Mesenchymal stem cell (in vitro differentiated cells and primary cell): Measurements from ENCODE around the gene PTPRN2.

Experiments
- DNase-seq: peaks from one replicate; pipeline ENCODE4 v3.0.0-alpha.2; 2013
- H2AFZ ChIP-seq: one replicate; pipeline ENCODE4 v1.6.1; 2013; ENCODE audit warnings: low read depth, mild to moderate bottlenecking, control low read depth, inconsistent platforms, low read length, moderate library complexity
- H2AK5ac ChIP-seq: 2 replicates; pipeline ENCODE4 v1.6.1; 2013; ENCODE audit warnings: low read length, moderate library complexity, mild to moderate bottlenecking, inconsistent platforms; ENCODE audit not compliant: severe bottlenecking
- H2BK120ac ChIP-seq: one replicate; pipeline ENCODE4 v1.6.1; 2013; ENCODE audit warnings: low read depth, mild to moderate bottlenecking, inconsistent platforms, low read length, moderate library complexity
- H2BK12ac ChIP-seq, 2 experiments: one replicate each; pipeline ENCODE4 v1.6.1; 2013; ENCODE audit warnings: inconsistent platforms in 2 of 2, low read length in 2 of 2, mild to moderate bottlenecking in 2 of 2, moderate library complexity in 2 of 2, control low read depth in 1 of 2
- H2BK15ac ChIP-seq: one replicate; pipeline ENCODE4 v1.6.1; 2013; ENCODE audit warnings: mild to moderate bottlenecking, low read depth, inconsistent platforms; ENCODE audit not compliant: poor library complexity, severe bottlenecking
- H2BK5ac ChIP-seq: 2 replicates; pipeline ENCODE4 v1.6.1; 2013; ENCODE audit warnings: low read depth, mild to moderate bottlenecking, low read length, control low read depth, inconsistent platforms; ENCODE audit not compliant: poor library complexity, severe bottlenecking
- H3K14ac ChIP-seq, 2 experiments: one replicate each; pipeline ENCODE4 v1.6.1; 2013; ENCODE audit warnings: inconsistent platforms in 2 of 2, low read length in 2 of 2, control low read depth in 1 of 2, mild to moderate bottlenecking in 1 of 2, moderate library complexity in 1 of 2
- H3K18ac ChIP-seq, 2 experiments: one replicate each; pipeline ENCODE4 v1.6.1; 2013; ENCODE audit warnings: inconsistent platforms in 2 of 2, low read length in 2 of 2, control low read depth in 1 of 2, low read depth in 1 of 2, mild to moderate bottlenecking in 1 of 2
- H3K23ac ChIP-seq, 2 experiments: one replicate each; pipeline ENCODE4 v1.6.1; 2013; ENCODE audit warnings: inconsistent platforms in 2 of 2, low read length in 2 of 2, mild to moderate bottlenecking in 2 of 2, moderate library complexity in 2 of 2, control low read depth in 1 of 2
- H3K27ac ChIP-seq: 2 replicates; pipeline ENCODE4 v1.5.1; 2013; ENCODE audit warnings: mild to moderate bottlenecking, moderate library complexity, low read length, control low read depth, inconsistent platforms; ENCODE audit not compliant: poor library complexity, severe bottlenecking
- H3K27me3 ChIP-seq, 2 experiments: 2 replicates each; pipeline versions ENCODE4 v1.6.1 to v1.7.0; 2013; ENCODE audit warnings: low read length in 2 of 2, mild to moderate bottlenecking in 2 of 2, moderate library complexity in 2 of 2, control low read depth in 1 of 2, inconsistent platforms in 1 of 2; ENCODE audit not compliant: control insufficient read depth in 1 of 2, insufficient read depth in 1 of 2
- H3K36me3 ChIP-seq, 2 experiments: 2 replicates each; pipeline versions ENCODE4 v1.6.1 to v1.7.0; 2013; ENCODE audit warnings: low read length in 2 of 2, control low read depth in 1 of 2, inconsistent platforms in 1 of 2, low read depth in 1 of 2, mild to moderate bottlenecking in 1 of 2; ENCODE audit not compliant: insufficient read depth in 2 of 2, control insufficient read depth in 1 of 2
- H3K4ac ChIP-seq, 2 experiments: one replicate each; pipeline ENCODE4 v1.6.1; 2013; ENCODE audit warnings: inconsistent platforms in 2 of 2, low read length in 2 of 2, mild to moderate bottlenecking in 2 of 2, moderate library complexity in 2 of 2, control low read depth in 1 of 2, low read depth in 1 of 2
- H3K4me1 ChIP-seq: 2 replicates; pipeline ENCODE4 v1.6.1; 2013; ENCODE audit warnings: low read depth, low read length, control low read depth; ENCODE audit not compliant: control insufficient read depth, insufficient read depth
- H3K4me2 ChIP-seq: 2 replicates; pipeline ENCODE4 v1.6.1; 2013; ENCODE audit warnings: low read length, mild to moderate bottlenecking, inconsistent platforms; ENCODE audit not compliant: poor library complexity, severe bottlenecking
- H3K4me3 ChIP-seq, 2 experiments: 2 replicates each; pipeline versions ENCODE4 v1.5.1 to v1.7.0; 2013; ENCODE audit warnings: low read length in 2 of 2, mild to moderate bottlenecking in 2 of 2, control low read depth in 1 of 2, low read depth in 1 of 2; ENCODE audit not compliant: insufficient read depth in 1 of 2
- H3K79me1 ChIP-seq: replicated peaks from 2 replicates; pipeline ENCODE4 v1.6.1; 2013; ENCODE audit warnings: mild to moderate bottlenecking, control low read depth, low read length, inconsistent platforms; ENCODE audit not compliant: poor library complexity, severe bottlenecking
- H3K9ac ChIP-seq: 2 replicates; pipeline ENCODE4 v1.7.0; 2013; ENCODE audit warnings: mild to moderate bottlenecking, low read length, moderate library complexity
- H3K9me3 ChIP-seq: 2 replicates; pipeline ENCODE4 v1.7.0; 2013; ENCODE audit warnings: mild to moderate bottlenecking, low read length; ENCODE audit not compliant: control insufficient read depth
- H4K8ac ChIP-seq: one replicate; pipeline ENCODE4 v1.6.1; 2013; ENCODE audit warnings: inconsistent platforms, mild to moderate bottlenecking, low read length, moderate library complexity
- H4K91ac ChIP-seq: one replicate; pipeline ENCODE4 v1.6.1; 2013; ENCODE audit warnings: mild to moderate bottlenecking, low read length, inconsistent platforms
- WGBS: methylation state at CpG from one replicate; pipeline ENCODE4 v1.1.7; 2013; ENCODE audit warnings: mixed read lengths; 5-methylcytosine and 5-hydroxymethylcytosine counted together

Gene PTPRN2

GRCh38 chr7:157738066-157738460 lies 849.6 kb downstream of the PTPRN2 start:
- 22% methylated on average over 10 of the region's 11 CpGs for WGBS
- no peak overlapping the region for H2BK120ac ChIP-seq

GRCh38 chr7:157737151-157738065 lies 850.2 kb downstream of the PTPRN2 start:
- no peak overlapping the region for H2AK5ac ChIP-seq
- H3K4me3 ChIP-seq: no peak overlapping the region
- no peak overlapping the region for H3K18ac ChIP-seq
- no peak overlapping the region for H4K8ac ChIP-seq
- H3K79me1 ChIP-seq: no peaks in the 10 kb centered on the region
- H3K4me2 ChIP-seq: no peak overlapping the region
- DNase-seq: no peak
- no peak overlapping the region for H3K27ac ChIP-seq
- peaks cover 0 to 7% of the 10 kb centered on the region in 2 experiments for H3K27me3 ChIP-seq
- H3K4ac ChIP-seq: no peak overlapping the region
- no peak overlapping the region for H4K91ac ChIP-seq
- no peaks in the 10 kb centered on the region for H3K9me3 ChIP-seq
- H2BK5ac ChIP-seq: no peak overlapping the region
- H3K14ac ChIP-seq: no peak overlapping the region
- no peak overlapping the region for H2BK120ac ChIP-seq
- no peak overlapping the region for H2AFZ ChIP-seq
- H2BK15ac ChIP-seq: no peak overlapping the region
- H3K4me1 ChIP-seq: peaks cover 5% of the 10 kb centered on the region
- H3K23ac ChIP-seq: no peak overlapping the region
- no peak overlapping the region for H3K9ac ChIP-seq
- H2BK12ac ChIP-seq: no peak overlapping the region
- 81% methylated on average over 35 of the region's 36 CpGs for WGBS
- no peaks in the 10 kb centered on the region for H3K36me3 ChIP-seq

More at GRCh38 chr7:157738066-157738460, 849.6 kb downstream of the PTPRN2 start:
- H3K36me3 ChIP-seq: no peaks in the 10 kb centered on the region
- H2AFZ ChIP-seq: no peak overlapping the region
- H3K27me3 ChIP-seq: peaks cover 0 to 7% of the 10 kb centered on the region in 2 experiments
- no peak overlapping the region for H3K23ac ChIP-seq
- peak overlapping the region in 1 of 2 experiments; percentile 29 for H3K4me3 ChIP-seq
- no peak overlapping the region for H4K8ac ChIP-seq
- no peak overlapping the region for H4K91ac ChIP-seq
- no peak overlapping the region for H3K4me2 ChIP-seq
- H2AK5ac ChIP-seq: no peak overlapping the region
- no peaks in the 10 kb centered on the region for H3K9me3 ChIP-seq
- no peaks in the 10 kb centered on the region for H3K79me1 ChIP-seq
- H3K9ac ChIP-seq: no peak overlapping the region
- no peak overlapping the region for H2BK5ac ChIP-seq
- no peak overlapping the region for H2BK12ac ChIP-seq
- no peak overlapping the region for H3K14ac ChIP-seq
- peaks cover 5% of the 10 kb centered on the region for H3K4me1 ChIP-seq
- no peak overlapping the region for H3K4ac ChIP-seq
- no peak overlapping the region for H3K27ac ChIP-seq
- DNase-seq: no peak
- no peak overlapping the region for H2BK15ac ChIP-seq
- no peak overlapping the region for H3K18ac ChIP-seq

- no peaks in the 10 kb centered on the region for H3K79me1 ChIP-seq
- no peak overlapping the region for H3K4me3 ChIP-seq
- H3K27ac ChIP-seq: no peak overlapping the region
- H3K14ac ChIP-seq: no peak overlapping the region
- H3K27me3 ChIP-seq: peaks cover 0 to 7% of the 10 kb centered on the region in 2 experiments
- no peak overlapping the region for H2AFZ ChIP-seq
- no peak overlapping the region for H2BK120ac ChIP-seq
- no peaks in the 10 kb centered on the region for H3K9me3 ChIP-seq
- no peak overlapping the region for H3K4me2 ChIP-seq
- DNase-seq: no peak
- H2BK5ac ChIP-seq: no peak overlapping the region
- no peak overlapping the region for H2BK12ac ChIP-seq
- H3K4me1 ChIP-seq: peaks cover 5% of the 10 kb centered on the region
- no peak overlapping the region for H4K91ac ChIP-seq
- H3K36me3 ChIP-seq: no peaks in the 10 kb centered on the region
- H2BK15ac ChIP-seq: no peak overlapping the region
- H3K18ac ChIP-seq: no peak overlapping the region
- no peak overlapping the region for H3K4ac ChIP-seq
- no peak overlapping the region for H3K23ac ChIP-seq
- H2AK5ac ChIP-seq: no peak overlapping the region
- no peak overlapping the region for H3K9ac ChIP-seq
- H4K8ac ChIP-seq: no peak overlapping the region
- WGBS: 88% methylated on average over 14 of the region's 14 CpGs
These were observed 851.3 kb downstream of the PTPRN2 start for GRCh38 chr7:157736341-157736740.

- Histone ChIP-seq H3K4me1 (peaks cover 5% of the 10 kb centered on the region), H2BK5ac (no peak overlapping the region), H2BK120ac (no peak overlapping the region), H2AK5ac (no peak overlapping the region), H3K27me3 (peaks cover 0 to 7% of the 10 kb centered on the region in 2 experiments), H3K79me1 (no peaks in the 10 kb centered on the region), H3K9me3 (no peaks in the 10 kb centered on the region), H3K36me3 (no peaks in the 10 kb centered on the region), H3K4me3 (no peak overlapping the region), H2BK15ac (no peak overlapping the region), H4K8ac (no peak overlapping the region), H3K23ac (no peak overlapping the region), H4K91ac (no peak overlapping the region), H2AFZ (no peak overlapping the region), H3K14ac (no peak overlapping the region), H2BK12ac (no peak overlapping the region), H3K4ac (no peak overlapping the region), H3K18ac (no peak overlapping the region), H3K4me2 (no peak overlapping the region), H3K9ac (no peak overlapping the region), H3K27ac (no peak overlapping the region)
- DNase-seq: no peak
- WGBS: 83% methylated on average over 13 of the region's 14 CpGs
These were observed 851.8 kb downstream of the PTPRN2 start for GRCh38 chr7:157735826-157736225.
